ENCODE data around the gene HLA-DQB2.
A peak's percentile ranks its signal among the peaks of the same experiment; 100 is the strongest.

Gene HLA-DQB2

DNA sequence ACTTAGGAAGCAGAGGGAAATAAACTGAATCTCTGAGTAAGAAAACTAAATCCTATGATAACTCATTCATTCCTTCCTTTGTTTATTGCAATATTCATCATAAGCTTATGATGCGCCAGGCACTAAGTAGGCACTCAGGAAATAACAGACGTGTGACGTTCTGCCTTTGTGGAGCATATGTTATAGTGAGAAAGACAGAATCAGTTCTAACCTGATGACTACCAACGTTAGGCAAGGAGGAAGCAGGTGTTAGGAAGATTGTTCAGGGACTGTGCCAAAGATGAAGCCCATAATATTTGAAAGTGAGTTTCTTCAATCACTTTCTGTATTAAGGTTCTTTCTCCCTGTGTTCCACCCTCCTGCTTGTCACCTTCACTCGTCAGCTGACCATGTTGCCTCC, 18.6 kb downstream of the HLA-DQB2 start:
- no peak for DNase-seq

DNA sequence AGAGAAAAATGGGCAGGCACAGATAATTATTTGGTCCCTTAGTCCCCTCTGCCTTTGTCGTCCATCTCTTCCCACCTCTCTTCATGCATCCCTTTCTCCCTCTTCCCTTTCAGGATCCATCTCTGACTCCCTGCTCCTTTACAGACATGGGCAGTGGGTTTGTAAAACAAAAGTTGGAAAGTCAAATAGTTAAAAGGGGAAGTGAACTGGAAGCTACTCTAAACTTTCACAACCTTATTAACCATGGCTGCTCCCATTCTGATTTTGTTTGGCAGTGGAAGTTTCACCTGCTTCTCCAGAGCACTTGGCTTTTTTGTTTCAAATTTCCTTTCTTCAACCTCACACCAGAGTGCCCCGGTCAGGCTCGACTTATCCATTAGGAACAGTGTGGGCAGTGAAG, 21.0 kb downstream of the HLA-DQB2 start:
- DNase-seq, result peak; percentile 3

DNA sequence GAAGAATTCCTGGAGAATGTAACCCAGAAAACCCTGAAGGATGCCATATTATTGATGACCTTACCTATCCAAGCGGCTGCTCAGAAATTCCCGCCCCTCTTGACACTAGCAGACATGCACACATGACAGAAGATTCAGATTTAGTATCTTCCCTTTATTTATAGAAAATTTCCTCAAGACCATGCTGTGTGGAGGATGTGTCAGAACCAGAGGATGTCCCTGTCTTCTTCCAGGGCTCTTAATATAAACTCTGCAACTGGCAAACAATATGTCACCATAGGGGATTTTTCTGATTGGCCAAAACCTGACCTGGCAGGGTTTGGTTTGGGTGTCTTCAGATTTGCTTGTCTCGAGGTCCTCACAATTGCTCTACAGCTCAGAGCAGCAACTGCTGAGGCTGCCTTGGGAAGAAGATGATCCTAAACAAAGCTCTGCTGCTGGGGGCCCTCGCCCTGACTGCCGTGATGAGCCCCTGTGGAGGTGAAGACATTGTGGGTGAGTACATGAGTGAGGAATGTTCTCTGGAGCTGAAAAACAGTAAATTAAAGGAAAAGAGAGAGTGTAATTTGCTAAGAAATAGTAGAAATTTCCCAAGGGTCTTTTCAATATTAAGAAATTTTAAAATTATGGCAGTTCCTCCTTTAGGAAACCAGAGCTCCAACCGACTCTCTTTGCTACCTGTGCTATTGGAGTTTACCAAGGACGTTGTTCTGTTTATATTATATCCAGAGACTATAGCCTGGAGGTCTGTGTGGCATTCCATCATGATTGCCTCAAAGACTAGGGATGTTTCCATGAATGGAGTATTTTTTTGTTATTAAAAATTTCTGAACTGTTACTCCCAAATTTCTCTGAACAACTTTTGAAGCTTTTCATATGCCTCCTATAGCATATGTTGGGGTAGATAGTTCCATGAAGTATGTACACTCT, 22.0 kb downstream of the HLA-DQB2 start, which contains the start of gene HLA-DQA2:
Gene HLA-DQA2, plus strand, starts transcription at position 361 of the 930 bp plus-strand sequence. Its CDS starts 53 bp downstream, at position 414.
- DNase-seq, result no peak

DNA sequence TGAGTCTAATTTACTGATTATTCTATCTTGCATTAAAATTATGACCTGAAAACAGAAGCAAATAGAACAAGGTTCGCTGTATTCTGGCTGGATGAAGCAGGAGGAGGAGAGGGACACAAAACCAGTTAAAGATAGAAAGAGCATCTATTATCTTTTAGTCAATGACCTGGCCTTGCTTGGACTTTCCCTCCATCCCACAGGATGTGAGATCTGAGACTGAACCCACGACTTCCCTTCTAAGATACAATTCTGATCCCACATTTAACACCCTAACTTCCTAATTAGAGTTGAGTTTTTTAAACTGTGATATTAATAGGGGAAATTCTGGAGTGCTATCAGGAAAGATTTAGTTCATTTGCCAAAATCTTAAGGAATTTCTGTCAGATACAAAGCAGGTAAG, 25.2 kb downstream of the HLA-DQB2 start:
- DNase-seq, result no peak

DNA sequence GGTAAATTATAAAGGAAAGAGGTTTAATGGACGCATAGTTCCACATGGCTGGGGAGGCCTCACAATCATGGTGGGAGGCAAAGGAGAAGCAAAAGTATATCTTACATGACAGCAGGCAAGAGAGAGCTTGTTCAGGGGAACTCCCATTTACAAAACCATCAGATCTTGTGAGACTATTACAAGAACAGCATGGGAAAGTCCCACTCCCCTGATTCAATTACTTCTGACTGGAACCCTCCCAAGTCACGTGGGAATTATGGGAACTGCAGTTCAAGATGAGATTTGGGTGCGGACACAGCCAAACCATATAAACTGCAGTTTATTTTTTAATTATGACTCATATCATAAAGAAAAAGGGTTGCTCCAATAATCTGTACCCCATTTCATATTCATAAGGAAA, 44.5 kb downstream of the HLA-DQB2 start:
- no peak for DNase-seq

DNA sequence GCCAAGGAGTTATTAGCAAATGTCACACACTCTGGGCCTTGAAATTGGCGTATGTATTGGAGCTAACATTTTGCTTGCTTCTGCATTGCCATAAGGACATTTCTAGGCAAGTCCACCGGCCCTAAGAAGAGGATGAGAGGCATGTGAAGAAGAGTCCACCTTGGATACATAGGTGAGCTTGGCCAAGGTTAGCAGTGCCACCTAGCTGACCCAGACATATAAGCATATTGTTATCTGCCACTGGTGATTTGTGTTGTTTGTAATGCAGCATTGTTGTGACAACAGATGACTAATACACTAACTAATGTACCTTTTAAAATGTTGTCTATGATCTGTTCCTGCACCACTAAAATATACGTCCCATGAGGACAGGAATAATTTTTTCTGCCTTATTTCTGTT, 46.9 kb downstream of the HLA-DQB2 start:
- no peak for DNase-seq

DNA sequence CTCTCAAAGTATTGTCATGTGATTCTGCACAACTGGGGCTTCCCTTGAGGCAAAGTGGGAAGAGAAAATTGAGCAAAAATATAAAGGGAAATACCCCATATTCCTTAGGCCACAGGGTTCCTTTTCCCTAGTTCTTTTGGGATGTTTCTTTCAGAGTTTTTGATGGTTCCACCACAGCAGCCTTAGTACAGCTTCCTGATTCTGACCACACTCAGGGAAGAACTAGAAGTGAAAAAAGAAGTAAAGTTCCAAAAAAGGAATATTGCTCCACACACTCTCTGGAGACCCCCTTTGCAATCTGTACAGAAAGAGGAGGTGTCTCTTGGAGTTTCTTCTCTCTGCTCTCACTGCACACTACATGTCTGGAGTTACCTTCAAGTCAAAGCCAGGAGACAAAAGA, 50.1 kb downstream of the HLA-DQB2 start:
- DNase-seq, result no peak

DNA sequence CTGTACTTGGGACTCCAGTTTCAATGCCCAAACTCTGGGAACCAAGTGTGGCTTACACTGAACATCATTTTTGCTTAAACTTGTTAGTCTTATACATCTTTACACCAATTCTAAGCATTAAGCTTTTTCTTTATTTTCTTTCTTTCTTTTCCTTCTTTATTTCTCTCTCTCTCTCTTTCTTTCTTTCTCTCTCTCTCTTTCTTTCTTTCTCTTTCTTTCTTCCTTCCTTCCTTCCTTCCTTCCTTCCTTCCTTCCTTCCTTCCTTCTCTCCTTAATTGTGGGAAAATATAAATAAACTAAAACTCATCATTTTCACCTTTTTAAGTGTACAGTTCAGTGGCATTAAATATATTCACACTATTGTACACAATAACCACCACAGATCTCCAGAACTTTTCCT, 53.7 kb downstream of the HLA-DQB2 start:
- DNase-seq, result no peak

Data from hematopoietic multipotent progenitor cell treated with erythropoietin and hydrocortisone succinate and interleukin-3 and kit ligand, for 6 days (in vitro differentiated cells).